Measurements from ENCODE around the gene CCDC34. TPM values are rescaled to one million over a fixed set of nuclear protein-coding genes. Genes with fewer than 3 reads are reported as not detected.

CCDC34 gene
- total RNA-seq, 6 donors from 2014 or later, result 1.00 to 6.4 (median 1.6) TPM; not detected in 1

- WGBS, 2 donors, result 59 to 66% methylated on average over 2 of the region's 2 CpGs
- H3K36me3 ChIP-seq, result no peaks in the 10 kb centered on the region
- no peaks in the 10 kb centered on the region for H3K27me3 ChIP-seq
- TF ChIP-seq CTCF (IDR thresholded peaks at IDR 0.05) (no peak), POLR2AphosphoS5 (IDR thresholded peaks at IDR 0.05) (no peak), EP300 (IDR thresholded peaks at IDR 0.05) (no peak), POLR2A (IDR thresholded peaks at IDR 0.05) (no peak)
- H3K27ac ChIP-seq, result no peak overlapping the region
- no peaks in the 10 kb centered on the region for H3K9me3 ChIP-seq
- H3K4me1 ChIP-seq, result no peaks in the 10 kb centered on the region
- DNase-seq, result no peak
- H3K4me3 ChIP-seq, result no peak overlapping the region
- no peak for ATAC-seq (ENCODE audit: low FRiP score in 2 of 2)
Measured at GRCh38 chr11:27319072-27319471, 43.9 kb downstream of the CCDC34 start.

GRCh38 chr11:27317751-27318150 lies 45.3 kb downstream of the CCDC34 start:
- 84% methylated on average over 2 of the region's 2 CpGs for WGBS, 2 donors
- ATAC-seq (ENCODE audit: low FRiP score in 2 of 2), result no peak

GRCh38 chr11:27315836-27316235 lies 47.2 kb downstream of the CCDC34 start:
- H3K4me1 ChIP-seq, result no peaks in the 10 kb centered on the region
- 96 to 97% methylated on average over 1 of the region's 1 CpG for WGBS, 2 donors
- DNase-seq (no peak), ATAC-seq (ENCODE audit: low FRiP score in 2 of 2) (no peak)
- H3K4me3 ChIP-seq, result no peak overlapping the region
- H3K9me3 ChIP-seq, result no peaks in the 10 kb centered on the region
- no peaks in the 10 kb centered on the region for H3K27me3 ChIP-seq
- TF ChIP-seq EP300 (IDR thresholded peaks at IDR 0.05), result no peak
- TF ChIP-seq POLR2AphosphoS5 (IDR thresholded peaks at IDR 0.05), result no peak
- TF ChIP-seq POLR2A (IDR thresholded peaks at IDR 0.05), result no peak
- no peak for TF ChIP-seq CTCF (IDR thresholded peaks at IDR 0.05)
- H3K27ac ChIP-seq, result no peak overlapping the region
- H3K36me3 ChIP-seq, result no peaks in the 10 kb centered on the region

More at GRCh38 chr11:27317751-27318150, 45.3 kb downstream of the CCDC34 start:
- no peaks in the 10 kb centered on the region for H3K27me3 ChIP-seq
- H3K36me3 ChIP-seq, result no peaks in the 10 kb centered on the region
- no peak overlapping the region for H3K4me3 ChIP-seq
- H3K27ac ChIP-seq, result no peak overlapping the region
- H3K9me3 ChIP-seq, result no peaks in the 10 kb centered on the region
- no peak for DNase-seq
- no peaks in the 10 kb centered on the region for H3K4me1 ChIP-seq
- TF ChIP-seq EP300 (IDR thresholded peaks at IDR 0.05) (no peak), CTCF (IDR thresholded peaks at IDR 0.05) (no peak), POLR2A (IDR thresholded peaks at IDR 0.05) (no peak), POLR2AphosphoS5 (IDR thresholded peaks at IDR 0.05) (no peak)

- ATAC-seq (ENCODE audit: low FRiP score in 2 of 2) (no peak), DNase-seq (no peak)
- Histone ChIP-seq H3K4me1 (no peaks in the 10 kb centered on the region), H3K36me3 (no peaks in the 10 kb centered on the region), H3K27me3 (no peaks in the 10 kb centered on the region), H3K27ac (no peak overlapping the region), H3K4me3 (no peak overlapping the region), H3K9me3 (no peaks in the 10 kb centered on the region)
- 90 to 94% methylated on average over 2 of the region's 2 CpGs for WGBS, 2 donors
- TF ChIP-seq CTCF (IDR thresholded peaks at IDR 0.05), result no peak
- TF ChIP-seq POLR2A (IDR thresholded peaks at IDR 0.05), result no peak
- no peak for TF ChIP-seq EP300 (IDR thresholded peaks at IDR 0.05)
- TF ChIP-seq POLR2AphosphoS5 (IDR thresholded peaks at IDR 0.05), result no peak
Measured at GRCh38 chr11:27313157-27313821, 49.7 kb downstream of the CCDC34 start.

GRCh38 chr11:27312110-27312509 lies 50.9 kb downstream of the CCDC34 start:
- no peak for DNase-seq

More at GRCh38 chr11:27312110-27312509, 50.9 kb downstream of the CCDC34 start:
- TF ChIP-seq POLR2AphosphoS5 (IDR thresholded peaks at IDR 0.05), result no peak
- TF ChIP-seq CTCF (IDR thresholded peaks at IDR 0.05), result no peak
- no peak for TF ChIP-seq POLR2A (IDR thresholded peaks at IDR 0.05)
- TF ChIP-seq EP300 (IDR thresholded peaks at IDR 0.05), result no peak
- Histone ChIP-seq H3K4me3 (no peak overlapping the region), H3K27me3 (no peaks in the 10 kb centered on the region), H3K27ac (no peak overlapping the region), H3K4me1 (no peaks in the 10 kb centered on the region), H3K9me3 (no peaks in the 10 kb centered on the region), H3K36me3 (no peaks in the 10 kb centered on the region)
- ATAC-seq (ENCODE audit: low FRiP score in 2 of 2), result no peak
- WGBS, 2 donors, result 66 to 72% methylated on average over 2 of the region's 2 CpGs

All from upper lobe of left lung (tissue), 6 donors.